Measurements from ENCODE around the gene COPS8.

Gene COPS8

DNA sequence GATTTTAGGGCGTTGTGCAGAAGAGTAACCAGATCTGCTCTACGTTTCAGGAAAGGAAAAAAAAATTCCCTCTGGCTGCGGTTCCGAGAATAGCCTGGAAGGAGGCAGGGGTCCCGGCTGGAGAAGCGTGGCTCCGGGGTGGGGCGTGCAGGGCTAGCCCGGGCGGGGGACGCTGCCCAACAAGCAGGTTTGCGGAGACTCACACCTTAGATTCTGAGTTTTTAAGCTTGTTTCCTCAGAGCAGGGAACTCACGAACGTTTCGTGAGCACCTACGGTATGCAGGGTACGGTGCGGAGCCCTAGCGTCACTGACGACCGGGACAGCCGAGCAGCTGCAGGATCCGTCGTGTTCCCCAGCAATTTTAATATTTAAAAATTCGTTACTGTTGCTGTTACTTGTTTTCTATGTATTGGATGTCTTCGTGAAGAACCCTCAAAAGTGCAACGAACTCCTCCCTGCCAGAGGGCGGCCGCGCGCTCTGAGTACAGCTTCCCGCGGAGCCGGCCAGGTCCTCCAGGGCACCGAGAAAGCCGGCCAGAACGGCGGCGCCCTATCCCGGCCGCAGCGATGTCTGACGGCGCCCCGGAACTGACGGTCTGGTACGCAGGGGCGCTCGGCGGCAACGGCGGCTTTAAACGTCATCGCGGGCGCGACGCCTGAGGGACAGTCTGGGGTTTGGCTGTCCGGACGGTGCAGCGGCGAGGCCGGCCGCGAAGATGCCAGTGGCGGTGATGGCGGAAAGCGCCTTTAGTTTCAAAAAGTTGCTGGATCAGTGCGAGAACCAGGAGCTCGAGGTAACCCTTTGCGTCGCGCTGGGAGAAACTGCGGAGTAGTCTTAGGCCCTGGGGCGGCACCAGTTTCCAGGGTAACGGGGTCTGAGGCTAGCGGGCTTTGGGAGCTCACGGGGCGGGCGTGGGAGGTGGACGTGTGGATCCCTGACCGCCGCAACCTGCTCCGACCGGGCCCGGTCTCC is at the start of gene COPS8:
COPS8 (plus strand) TSS at position 642 of the 974 bp plus-strand sequence; CDS start at position 718, 76 bp downstream.
- peak; percentile 68 for DNase-seq (ENCODE audit: low read depth)

- DNase-seq (ENCODE audit: low read depth), result no peak
These were observed 46.2 kb upstream of the COPS8 start for GRCh38 chr2:237039301-237040031.

DNA sequence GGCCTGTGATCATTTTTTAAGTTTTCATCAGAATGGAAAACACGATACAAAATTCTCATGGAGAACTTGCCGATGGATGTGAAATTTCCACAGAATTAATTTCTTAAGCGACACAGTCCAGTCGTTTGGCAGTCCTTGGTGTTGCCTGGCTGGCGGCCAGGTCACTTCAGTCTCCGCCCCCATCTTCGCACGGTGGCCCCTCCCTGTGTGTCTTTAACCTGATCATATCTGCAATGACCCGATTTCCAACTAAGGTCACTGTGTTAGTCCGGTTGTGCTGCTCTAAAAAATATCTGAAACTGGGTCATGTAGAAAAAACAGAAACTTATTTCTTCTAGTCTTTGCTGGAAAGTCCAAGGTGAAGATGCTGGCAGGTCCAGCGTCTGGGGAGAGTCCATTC is 44.5 kb upstream of the COPS8 start:
- no peak for DNase-seq (ENCODE audit: low read depth)

DNA sequence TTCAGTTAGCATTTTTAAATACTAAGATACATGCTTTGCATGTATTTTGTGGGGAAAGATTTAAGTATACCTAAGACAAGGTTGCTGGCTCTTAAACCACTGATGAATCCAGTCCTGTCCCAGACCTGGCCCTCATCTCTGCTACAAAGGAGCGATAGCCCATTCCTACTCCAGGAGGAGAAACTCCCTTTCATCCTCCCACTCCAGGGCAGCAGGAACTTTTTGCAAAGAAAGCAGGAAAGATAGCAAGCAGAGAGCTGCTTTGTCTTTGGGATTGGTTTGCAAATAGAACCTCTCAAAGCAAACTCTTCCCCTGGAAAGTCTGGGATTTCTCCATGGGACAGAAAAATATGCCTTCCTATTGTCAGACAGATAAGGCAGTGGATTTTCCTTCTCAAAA is 43.6 kb upstream of the COPS8 start:
- DNase-seq (ENCODE audit: low read depth), result no peak

DNA sequence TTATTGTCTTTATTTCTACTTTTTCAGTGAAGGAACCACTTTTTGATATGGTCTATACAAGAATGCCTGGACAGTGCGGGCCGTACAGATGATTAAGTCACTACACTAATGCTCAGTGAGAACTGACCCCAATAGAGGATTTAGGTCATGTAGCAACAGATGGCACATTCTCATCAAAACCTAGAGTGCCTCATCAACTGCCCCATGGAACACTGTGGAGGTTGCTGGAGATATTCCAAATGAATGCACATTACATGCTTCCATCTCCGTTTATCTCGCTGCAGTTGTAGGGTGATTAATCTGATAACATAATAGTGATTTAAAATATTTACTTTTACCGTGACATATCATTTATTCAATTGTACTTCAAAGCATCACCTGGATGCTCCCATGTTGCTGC is 41.8 kb upstream of the COPS8 start:
- no peak for DNase-seq (ENCODE audit: low read depth)

GRCh38 chr2:237044281-237044680 is 41.4 kb upstream of the COPS8 start:
- DNase-seq (ENCODE audit: low read depth), result no peak

DNA sequence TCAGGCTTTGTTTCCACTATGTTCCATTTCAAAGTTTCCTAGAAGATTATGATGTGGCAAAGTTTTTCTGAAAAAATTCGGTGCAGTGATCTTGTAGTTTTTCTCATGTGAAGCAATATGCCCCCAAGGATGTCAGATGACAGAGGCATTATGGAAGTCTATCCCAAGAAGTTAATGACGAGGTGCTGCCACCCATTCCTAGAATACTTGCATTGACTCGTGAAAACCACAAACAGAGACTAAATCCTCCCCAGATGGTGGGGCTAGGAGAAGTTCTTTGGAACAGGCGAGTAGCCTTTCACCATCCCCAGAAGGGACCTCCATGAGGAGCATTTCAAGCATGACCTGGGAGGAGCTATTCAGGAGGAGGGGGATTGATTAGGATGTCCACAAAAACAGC is 40.2 kb upstream of the COPS8 start:
- peak; percentile 9 for DNase-seq (ENCODE audit: low read depth)

- DNase-seq (ENCODE audit: low read depth), result no peak
These were observed 37.1 kb upstream of the COPS8 start for GRCh38 chr2:237048595-237048994.

- no peak for DNase-seq (ENCODE audit: low read depth)
These were observed 33.8 kb upstream of the COPS8 start for GRCh38 chr2:237051861-237052260.

- DNase-seq (ENCODE audit: low read depth), result no peak
These were observed 32.6 kb upstream of the COPS8 start for GRCh38 chr2:237053066-237053465.

GRCh38 chr2:237055386-237056100 is 30.1 kb upstream of the COPS8 start:
- DNase-seq (ENCODE audit: low read depth), result no peak

- DNase-seq (ENCODE audit: low read depth), result no peak
These were observed 29.3 kb upstream of the COPS8 start for GRCh38 chr2:237056287-237056875.

DNA sequence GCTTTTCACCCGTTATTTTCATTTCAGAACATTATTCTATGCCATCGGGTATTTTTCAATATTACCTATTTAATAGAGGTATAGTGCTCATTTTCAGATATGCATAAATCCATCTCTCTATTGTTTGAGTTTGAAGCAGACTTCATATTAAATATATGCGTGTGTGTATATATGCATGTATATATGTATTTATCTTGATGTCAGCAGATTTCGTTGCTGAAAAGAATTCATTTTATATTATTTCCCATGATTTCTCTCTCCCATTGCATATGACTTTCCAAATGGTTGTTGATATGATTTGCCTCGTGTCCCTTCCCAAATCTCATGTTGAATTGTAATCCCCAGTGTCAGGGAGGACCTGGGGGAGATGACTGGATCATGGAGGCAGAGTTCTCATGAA is 28.6 kb upstream of the COPS8 start:
- no peak for DNase-seq (ENCODE audit: low read depth)

GRCh38 chr2:237057893-237058300 is 27.8 kb upstream of the COPS8 start:
- DNase-seq (ENCODE audit: low read depth), result no peak

- no peak for DNase-seq (ENCODE audit: low read depth)
These were observed 27.3 kb upstream of the COPS8 start for GRCh38 chr2:237058423-237058822.

DNA sequence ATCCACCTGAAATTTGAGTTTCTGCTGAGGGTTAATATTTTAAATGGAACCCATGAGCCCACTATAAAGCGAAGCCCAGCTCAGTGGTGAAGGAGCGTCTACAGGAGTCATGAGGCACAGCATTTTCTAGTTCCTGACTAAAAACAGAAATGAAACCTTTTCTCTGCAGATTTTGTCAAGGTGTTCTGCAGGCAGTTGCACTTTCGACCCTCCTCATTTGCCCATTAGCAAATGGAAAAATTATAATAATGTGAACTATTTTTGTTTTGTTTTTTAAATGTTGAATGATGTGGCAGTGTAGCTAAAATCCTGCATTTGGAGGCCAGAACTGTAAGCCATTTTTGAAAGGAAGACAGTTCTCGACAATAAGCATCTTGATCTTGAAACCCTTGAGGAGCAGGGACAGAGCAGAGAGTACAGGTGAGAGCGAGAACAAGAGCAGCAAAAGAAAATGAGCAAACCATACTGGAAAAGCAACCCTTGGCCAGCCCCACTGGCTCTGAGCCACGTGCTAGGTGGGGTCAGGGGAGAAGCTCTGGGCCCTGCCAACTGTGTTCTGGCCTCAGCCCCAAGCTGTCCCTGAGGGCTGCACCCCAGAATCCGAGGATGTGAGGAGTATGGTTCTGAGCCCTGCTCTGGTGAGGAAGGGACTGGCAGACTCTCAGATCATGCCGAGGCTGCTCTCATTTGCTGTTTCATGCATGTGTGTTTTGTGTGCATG is 26.4 kb upstream of the COPS8 start:
- no peak for DNase-seq (ENCODE audit: low read depth)

- no peak for DNase-seq (ENCODE audit: low read depth)
These were observed 25.0 kb upstream of the COPS8 start for GRCh38 chr2:237060534-237061312.

- DNase-seq (ENCODE audit: low read depth), result no peak
These were observed 24.3 kb upstream of the COPS8 start for GRCh38 chr2:237061356-237061755.

- no peak for DNase-seq (ENCODE audit: low read depth)
These were observed 23.1 kb upstream of the COPS8 start for GRCh38 chr2:237062585-237062984.

DNA sequence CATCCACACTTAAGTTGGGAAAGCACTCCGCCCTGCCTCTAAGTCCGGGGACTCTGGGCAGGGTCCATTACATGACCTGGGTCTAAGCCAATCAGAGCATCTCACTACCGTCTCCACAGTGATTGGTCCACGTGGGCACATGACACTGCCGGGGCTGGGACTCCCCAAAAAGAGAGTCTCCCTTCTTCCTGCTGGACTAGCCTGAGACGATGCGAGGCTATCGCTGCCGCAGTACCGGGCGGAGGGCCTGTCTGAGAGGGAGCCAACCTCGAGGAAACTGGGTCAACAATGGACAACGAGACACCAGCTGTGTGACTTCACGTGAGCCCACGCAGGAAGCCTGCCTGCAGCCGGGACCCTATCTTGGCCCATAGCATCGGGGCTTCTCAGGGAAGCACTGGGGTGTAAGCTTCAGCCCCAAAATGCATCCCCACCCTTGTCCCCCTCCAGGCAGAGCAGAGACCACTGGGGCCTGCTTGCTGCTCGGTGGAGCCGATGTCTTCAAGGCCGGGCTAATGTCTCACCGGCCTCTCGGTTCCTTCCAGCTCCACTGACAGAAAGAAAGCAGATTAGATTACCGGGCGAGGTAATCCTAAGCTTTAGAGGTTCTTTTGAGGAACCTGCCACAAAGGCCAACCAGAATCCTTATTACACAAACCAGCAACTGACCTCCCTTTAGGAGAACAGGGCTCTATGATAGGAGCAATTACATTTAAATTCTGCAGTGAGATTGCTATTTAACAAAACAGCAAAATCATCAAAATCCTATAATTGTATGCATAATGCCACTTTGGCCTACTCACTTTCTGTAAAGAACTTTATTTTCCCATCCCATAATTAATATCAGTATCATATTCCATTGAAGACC is 21.3 kb upstream of the COPS8 start:
- no peak for DNase-seq (ENCODE audit: low read depth)
